HEK293 (cell line): ENCODE data around the gene ZMYM2.

Experiments
- KLF1 ChIP-seq: fragments of 450-650 bp; formaldehyde crosslinking; IDR thresholded peaks from 2 replicates; pipeline ENCODE4 v1.5.1; 2016; ENCODE audit warnings: missing biosample characterization, missing genetic modification characterization
- KLF7 ChIP-seq: fragments of 450-650 bp; formaldehyde crosslinking; IDR thresholded peaks from 2 replicates; pipeline ENCODE4 v1.5.1; 2016; ENCODE audit warnings: missing biosample characterization, missing genetic modification characterization, borderline replicate concordance
- MEIS1 ChIP-seq: sonication (generic); formaldehyde crosslinking; IDR thresholded peaks from 2 replicates; pipeline ENCODE4 v1.8.1; 2022; ENCODE audit warnings: missing genetic modification reagents, mild to moderate bottlenecking, borderline replicate concordance
- OVOL3 ChIP-seq: fragments of 450-650 bp; formaldehyde crosslinking; IDR thresholded peaks from 2 replicates; pipeline ENCODE4 v1.5.1; 2016; ENCODE audit warnings: missing biosample characterization, missing genetic modification characterization
- SP3 ChIP-seq: fragments of 450-650 bp; formaldehyde crosslinking; IDR thresholded peaks from 2 replicates; pipeline ENCODE4 v1.5.1; 2016; ENCODE audit warnings: missing biosample characterization, missing genetic modification characterization
- ZBTB20 ChIP-seq: fragments of 450-650 bp; formaldehyde crosslinking; IDR thresholded peaks from 2 replicates; pipeline ENCODE4 v1.5.1; 2016; ENCODE audit warnings: missing biosample characterization, missing genetic modification characterization
- ZFP37 ChIP-seq: fragments of 450-650 bp; formaldehyde crosslinking; IDR thresholded peaks from 2 replicates; pipeline ENCODE4 v1.5.1; 2016; ENCODE audit warnings: missing biosample characterization, missing genetic modification characterization
- ZNF223 ChIP-seq: fragments of 450-650 bp; formaldehyde crosslinking; IDR thresholded peaks from 2 replicates; pipeline ENCODE4 v1.5.1; 2016; ENCODE audit warnings: missing biosample characterization, missing genetic modification characterization
- ZNF266 ChIP-seq: fragments of 450-650 bp; formaldehyde crosslinking; IDR thresholded peaks from 2 replicates; pipeline ENCODE4 v1.5.1; 2016; ENCODE audit warnings: missing biosample characterization, missing genetic modification characterization, low read depth
- ZNF324 ChIP-seq: fragments of 450-650 bp; formaldehyde crosslinking; IDR thresholded peaks from 2 replicates; pipeline ENCODE4 v1.5.1; 2016; ENCODE audit warnings: missing biosample characterization, missing genetic modification characterization
- ZNF501 ChIP-seq: fragments of 450-650 bp; formaldehyde crosslinking; IDR thresholded peaks from 2 replicates; pipeline ENCODE4 v1.5.1; 2016; ENCODE audit warnings: missing biosample characterization, missing genetic modification characterization
- ZNF544 ChIP-seq: fragments of 450-650 bp; formaldehyde crosslinking; IDR thresholded peaks from 2 replicates; pipeline ENCODE4 v1.5.0; 2017; ENCODE audit warnings: missing biosample characterization, missing genetic modification characterization
- ZNF549 ChIP-seq: fragments of 450-650 bp; IDR thresholded peaks from 2 replicates; pipeline ENCODE4 v1.5.1; 2018; ENCODE audit warnings: missing biosample characterization, missing genetic modification characterization, mild to moderate bottlenecking, inconsistent platforms, moderate library complexity
- TF ChIP-seq, protein P1 (sequence below): fragments of 450-650 bp; formaldehyde crosslinking; IDR thresholded peaks from 2 replicates; pipeline ENCODE4 v1.5.1; 2017; ENCODE audit warnings: missing biosample characterization, missing genetic modification characterization
- TF ChIP-seq, protein P2 (sequence below): fragments of 450-650 bp; formaldehyde crosslinking; IDR thresholded peaks from 2 replicates; pipeline ENCODE4 v1.5.1; 2016; ENCODE audit warnings: missing biosample characterization, missing genetic modification characterization
- TF ChIP-seq, protein P3 (sequence below): fragments of 450-650 bp; formaldehyde crosslinking; conservative IDR thresholded peaks from 2 replicates; pipeline ENCODE4 v1.5.1; 2016; ENCODE audit warnings: low read depth, missing biosample characterization, missing genetic modification characterization
- TF ChIP-seq, protein P4 (sequence below): fragments of 450-650 bp; formaldehyde crosslinking; IDR thresholded peaks from 2 replicates; pipeline ENCODE4 v1.5.1; 2016; ENCODE audit warnings: missing biosample characterization, missing genetic modification characterization
- TF ChIP-seq, protein P5 (sequence below): fragments of 450-650 bp; formaldehyde crosslinking; IDR thresholded peaks from 2 replicates; pipeline ENCODE4 v1.5.1; 2016; ENCODE audit warnings: missing biosample characterization, missing genetic modification characterization, borderline replicate concordance
- TF ChIP-seq, protein P6 (sequence below): fragments of 450-650 bp; formaldehyde crosslinking; IDR thresholded peaks from 2 replicates; pipeline ENCODE4 v1.5.1; 2016; ENCODE audit warnings: missing biosample characterization, missing genetic modification characterization

Gene ZMYM2

DNA sequence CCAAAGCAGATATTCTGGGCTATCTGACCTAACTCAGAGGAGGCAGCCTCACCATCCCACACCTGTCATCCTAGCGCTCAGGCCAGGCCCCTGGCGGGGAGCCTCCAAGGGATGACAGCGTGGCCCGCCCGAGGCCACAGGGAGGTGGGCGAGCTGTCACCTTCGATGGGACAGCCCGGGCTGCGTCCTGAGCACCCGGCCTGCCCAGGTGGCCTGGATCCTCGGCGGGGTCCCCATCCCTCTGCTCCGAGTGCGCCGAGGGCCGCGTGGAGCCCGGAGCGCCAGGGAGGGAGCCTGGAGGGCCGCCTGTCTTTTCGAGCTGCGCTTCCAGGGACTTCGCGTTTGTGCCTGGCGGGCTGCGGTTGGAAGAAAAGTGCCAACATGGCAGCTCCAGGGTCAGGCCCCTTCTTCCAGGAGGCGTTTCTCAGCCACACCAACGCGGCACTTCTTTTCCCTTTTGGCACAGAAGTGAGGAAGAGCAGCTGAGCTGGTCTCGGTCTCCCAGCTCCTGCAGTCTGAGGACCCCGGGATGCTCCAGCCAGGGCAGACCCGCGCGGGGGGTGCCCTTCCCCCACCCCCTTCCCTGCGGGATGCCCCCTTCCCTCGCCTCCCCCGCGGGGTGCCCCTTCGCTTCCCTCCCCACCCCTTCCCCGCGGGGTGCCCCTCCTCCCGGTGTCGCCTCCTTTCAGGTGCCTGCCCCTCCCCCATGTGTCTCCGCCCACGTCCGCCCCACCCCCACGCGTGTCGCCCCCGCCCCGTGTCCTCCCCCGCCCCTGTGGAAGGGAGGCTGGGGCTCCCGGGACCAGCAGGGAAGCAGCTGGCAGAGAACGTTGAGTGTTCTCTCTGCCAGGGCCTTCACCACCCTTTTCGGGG lies 160.0 kb downstream of the ZMYM2 start (continued):
- TF ChIP-seq, protein P1, sequence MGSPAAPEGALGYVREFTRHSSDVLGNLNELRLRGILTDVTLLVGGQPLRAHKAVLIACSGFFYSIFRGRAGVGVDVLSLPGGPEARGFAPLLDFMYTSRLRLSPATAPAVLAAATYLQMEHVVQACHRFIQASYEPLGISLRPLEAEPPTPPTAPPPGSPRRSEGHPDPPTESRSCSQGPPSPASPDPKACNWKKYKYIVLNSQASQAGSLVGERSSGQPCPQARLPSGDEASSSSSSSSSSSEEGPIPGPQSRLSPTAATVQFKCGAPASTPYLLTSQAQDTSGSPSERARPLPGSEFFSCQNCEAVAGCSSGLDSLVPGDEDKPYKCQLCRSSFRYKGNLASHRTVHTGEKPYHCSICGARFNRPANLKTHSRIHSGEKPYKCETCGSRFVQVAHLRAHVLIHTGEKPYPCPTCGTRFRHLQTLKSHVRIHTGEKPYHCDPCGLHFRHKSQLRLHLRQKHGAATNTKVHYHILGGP (tag by site-specific recombination): no peak
- TF ChIP-seq ZNF266 (tag by site-specific recombination) (no peak), KLF1 (tag by site-specific recombination) (peak; percentile 28; the same call in 1 of the 2 replicates), ZNF501 (tag by site-specific recombination) (0 out of 2 replicates have a peak, but pooled peaks have one; percentile 64), MEIS1 (no peak), SP3 (tag by site-specific recombination) (peak; percentile 71), ZBTB20 (tag by site-specific recombination) (no peak; the same call in 1 of the 2 replicates), ZNF324 (tag by site-specific recombination) (0 out of 2 replicates have a peak, but pooled peaks have one; percentile 23), ZNF223 (tag by site-specific recombination) (no peak), ZNF549 (tag by site-specific recombination) (no peak), ZNF544 (tag by site-specific recombination) (no peak), ZFP37 (tag by site-specific recombination) (0 out of 2 replicates have a peak, but pooled peaks have one; percentile 49), OVOL3 (tag by site-specific recombination) (no peak), KLF7 (tag by site-specific recombination) (no peak)
- TF ChIP-seq, protein P2, sequence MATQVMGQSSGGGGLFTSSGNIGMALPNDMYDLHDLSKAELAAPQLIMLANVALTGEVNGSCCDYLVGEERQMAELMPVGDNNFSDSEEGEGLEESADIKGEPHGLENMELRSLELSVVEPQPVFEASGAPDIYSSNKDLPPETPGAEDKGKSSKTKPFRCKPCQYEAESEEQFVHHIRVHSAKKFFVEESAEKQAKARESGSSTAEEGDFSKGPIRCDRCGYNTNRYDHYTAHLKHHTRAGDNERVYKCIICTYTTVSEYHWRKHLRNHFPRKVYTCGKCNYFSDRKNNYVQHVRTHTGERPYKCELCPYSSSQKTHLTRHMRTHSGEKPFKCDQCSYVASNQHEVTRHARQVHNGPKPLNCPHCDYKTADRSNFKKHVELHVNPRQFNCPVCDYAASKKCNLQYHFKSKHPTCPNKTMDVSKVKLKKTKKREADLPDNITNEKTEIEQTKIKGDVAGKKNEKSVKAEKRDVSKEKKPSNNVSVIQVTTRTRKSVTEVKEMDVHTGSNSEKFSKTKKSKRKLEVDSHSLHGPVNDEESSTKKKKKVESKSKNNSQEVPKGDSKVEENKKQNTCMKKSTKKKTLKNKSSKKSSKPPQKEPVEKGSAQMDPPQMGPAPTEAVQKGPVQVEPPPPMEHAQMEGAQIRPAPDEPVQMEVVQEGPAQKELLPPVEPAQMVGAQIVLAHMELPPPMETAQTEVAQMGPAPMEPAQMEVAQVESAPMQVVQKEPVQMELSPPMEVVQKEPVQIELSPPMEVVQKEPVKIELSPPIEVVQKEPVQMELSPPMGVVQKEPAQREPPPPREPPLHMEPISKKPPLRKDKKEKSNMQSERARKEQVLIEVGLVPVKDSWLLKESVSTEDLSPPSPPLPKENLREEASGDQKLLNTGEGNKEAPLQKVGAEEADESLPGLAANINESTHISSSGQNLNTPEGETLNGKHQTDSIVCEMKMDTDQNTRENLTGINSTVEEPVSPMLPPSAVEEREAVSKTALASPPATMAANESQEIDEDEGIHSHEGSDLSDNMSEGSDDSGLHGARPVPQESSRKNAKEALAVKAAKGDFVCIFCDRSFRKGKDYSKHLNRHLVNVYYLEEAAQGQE (tag by site-specific recombination): no peak
- TF ChIP-seq, protein P3, sequence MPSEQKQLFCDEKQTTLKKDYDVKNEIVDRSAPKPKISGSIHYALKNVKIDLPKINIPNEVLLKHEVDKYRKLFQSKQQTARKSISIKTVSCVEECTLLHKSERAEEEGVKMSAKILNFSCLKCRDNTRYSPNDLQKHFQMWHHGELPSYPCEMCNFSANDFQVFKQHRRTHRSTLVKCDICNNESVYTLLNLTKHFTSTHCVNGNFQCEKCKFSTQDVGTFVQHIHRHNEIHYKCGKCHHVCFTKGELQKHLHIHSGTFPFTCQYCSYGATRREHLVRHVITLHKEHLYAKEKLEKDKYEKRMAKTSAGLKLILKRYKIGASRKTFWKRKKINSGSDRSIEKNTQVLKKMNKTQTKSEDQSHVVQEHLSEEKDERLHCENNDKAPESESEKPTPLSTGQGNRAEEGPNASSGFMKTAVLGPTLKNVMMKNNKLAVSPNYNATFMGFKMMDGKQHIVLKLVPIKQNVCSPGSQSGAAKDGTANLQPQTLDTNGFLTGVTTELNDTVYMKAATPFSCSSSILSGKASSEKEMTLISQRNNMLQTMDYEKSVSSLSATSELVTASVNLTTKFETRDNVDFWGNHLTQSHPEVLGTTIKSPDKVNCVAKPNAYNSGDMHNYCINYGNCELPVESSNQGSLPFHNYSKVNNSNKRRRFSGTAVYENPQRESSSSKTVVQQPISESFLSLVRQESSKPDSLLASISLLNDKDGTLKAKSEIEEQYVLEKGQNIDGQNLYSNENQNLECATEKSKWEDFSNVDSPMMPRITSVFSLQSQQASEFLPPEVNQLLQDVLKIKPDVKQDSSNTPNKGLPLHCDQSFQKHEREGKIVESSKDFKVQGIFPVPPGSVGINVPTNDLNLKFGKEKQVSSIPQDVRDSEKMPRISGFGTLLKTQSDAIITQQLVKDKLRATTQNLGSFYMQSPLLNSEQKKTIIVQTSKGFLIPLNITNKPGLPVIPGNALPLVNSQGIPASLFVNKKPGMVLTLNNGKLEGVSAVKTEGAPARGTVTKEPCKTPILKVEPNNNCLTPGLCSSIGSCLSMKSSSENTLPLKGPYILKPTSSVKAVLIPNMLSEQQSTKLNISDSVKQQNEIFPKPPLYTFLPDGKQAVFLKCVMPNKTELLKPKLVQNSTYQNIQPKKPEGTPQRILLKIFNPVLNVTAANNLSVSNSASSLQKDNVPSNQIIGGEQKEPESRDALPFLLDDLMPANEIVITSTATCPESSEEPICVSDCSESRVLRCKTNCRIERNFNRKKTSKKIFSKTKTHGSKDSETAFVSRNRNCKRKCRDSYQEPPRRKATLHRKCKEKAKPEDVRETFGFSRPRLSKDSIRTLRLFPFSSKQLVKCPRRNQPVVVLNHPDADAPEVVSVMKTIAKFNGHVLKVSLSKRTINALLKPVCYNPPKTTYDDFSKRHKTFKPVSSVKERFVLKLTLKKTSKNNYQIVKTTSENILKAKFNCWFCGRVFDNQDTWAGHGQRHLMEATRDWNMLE (tag by site-specific recombination): no peak
- TF ChIP-seq, protein P4, sequence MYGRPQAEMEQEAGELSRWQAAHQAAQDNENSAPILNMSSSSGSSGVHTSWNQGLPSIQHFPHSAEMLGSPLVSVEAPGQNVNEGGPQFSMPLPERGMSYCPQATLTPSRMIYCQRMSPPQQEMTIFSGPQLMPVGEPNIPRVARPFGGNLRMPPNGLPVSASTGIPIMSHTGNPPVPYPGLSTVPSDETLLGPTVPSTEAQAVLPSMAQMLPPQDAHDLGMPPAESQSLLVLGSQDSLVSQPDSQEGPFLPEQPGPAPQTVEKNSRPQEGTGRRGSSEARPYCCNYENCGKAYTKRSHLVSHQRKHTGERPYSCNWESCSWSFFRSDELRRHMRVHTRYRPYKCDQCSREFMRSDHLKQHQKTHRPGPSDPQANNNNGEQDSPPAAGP: peak; percentile 3; the same call in 1 of the 2 replicates
- TF ChIP-seq, protein P5, sequence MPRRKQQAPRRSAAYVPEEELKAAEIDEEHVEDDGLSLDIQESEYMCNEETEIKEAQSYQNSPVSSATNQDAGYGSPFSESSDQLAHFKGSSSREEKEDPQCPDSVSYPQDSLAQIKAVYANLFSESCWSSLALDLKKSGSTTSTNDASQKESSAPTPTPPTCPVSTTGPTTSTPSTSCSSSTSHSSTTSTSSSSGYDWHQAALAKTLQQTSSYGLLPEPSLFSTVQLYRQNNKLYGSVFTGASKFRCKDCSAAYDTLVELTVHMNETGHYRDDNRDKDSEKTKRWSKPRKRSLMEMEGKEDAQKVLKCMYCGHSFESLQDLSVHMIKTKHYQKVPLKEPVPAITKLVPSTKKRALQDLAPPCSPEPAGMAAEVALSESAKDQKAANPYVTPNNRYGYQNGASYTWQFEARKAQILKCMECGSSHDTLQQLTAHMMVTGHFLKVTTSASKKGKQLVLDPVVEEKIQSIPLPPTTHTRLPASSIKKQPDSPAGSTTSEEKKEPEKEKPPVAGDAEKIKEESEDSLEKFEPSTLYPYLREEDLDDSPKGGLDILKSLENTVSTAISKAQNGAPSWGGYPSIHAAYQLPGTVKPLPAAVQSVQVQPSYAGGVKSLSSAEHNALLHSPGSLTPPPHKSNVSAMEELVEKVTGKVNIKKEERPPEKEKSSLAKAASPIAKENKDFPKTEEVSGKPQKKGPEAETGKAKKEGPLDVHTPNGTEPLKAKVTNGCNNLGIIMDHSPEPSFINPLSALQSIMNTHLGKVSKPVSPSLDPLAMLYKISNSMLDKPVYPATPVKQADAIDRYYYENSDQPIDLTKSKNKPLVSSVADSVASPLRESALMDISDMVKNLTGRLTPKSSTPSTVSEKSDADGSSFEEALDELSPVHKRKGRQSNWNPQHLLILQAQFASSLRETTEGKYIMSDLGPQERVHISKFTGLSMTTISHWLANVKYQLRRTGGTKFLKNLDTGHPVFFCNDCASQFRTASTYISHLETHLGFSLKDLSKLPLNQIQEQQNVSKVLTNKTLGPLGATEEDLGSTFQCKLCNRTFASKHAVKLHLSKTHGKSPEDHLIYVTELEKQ (tag by site-specific recombination): no peak
- TF ChIP-seq, protein P6, sequence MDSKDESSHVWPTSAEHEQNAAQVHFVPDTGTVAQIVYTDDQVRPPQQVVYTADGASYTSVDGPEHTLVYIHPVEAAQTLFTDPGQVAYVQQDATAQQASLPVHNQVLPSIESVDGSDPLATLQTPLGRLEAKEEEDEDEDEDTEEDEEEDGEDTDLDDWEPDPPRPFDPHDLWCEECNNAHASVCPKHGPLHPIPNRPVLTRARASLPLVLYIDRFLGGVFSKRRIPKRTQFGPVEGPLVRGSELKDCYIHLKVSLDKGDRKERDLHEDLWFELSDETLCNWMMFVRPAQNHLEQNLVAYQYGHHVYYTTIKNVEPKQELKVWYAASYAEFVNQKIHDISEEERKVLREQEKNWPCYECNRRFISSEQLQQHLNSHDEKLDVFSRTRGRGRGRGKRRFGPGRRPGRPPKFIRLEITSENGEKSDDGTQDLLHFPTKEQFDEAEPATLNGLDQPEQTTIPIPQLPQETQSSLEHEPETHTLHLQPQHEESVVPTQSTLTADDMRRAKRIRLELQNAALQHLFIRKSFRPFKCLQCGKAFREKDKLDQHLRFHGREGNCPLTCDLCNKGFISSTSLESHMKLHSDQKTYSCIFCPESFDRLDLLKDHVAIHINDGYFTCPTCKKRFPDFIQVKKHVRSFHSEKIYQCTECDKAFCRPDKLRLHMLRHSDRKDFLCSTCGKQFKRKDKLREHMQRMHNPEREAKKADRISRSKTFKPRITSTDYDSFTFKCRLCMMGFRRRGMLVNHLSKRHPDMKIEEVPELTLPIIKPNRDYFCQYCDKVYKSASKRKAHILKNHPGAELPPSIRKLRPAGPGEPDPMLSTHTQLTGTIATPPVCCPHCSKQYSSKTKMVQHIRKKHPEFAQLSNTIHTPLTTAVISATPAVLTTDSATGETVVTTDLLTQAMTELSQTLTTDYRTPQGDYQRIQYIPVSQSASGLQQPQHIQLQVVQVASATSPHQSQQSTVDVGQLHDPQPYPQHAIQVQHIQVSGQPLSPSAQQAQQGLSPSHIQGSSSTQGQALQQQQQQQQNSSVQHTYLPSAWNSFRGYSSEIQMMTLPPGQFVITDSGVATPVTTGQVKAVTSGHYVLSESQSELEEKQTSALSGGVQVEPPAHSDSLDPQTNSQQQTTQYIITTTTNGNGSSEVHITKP (tag by site-specific recombination): 0 out of 2 replicates have a peak, but pooled peaks have one; percentile 37
